HCT116 (cell line): ENCODE measurements around the gene TRDN. TPM values are rescaled to one million over a fixed set of nuclear protein-coding genes. Genes with fewer than 3 reads are reported as not detected.

Experiments used
- ATAC-seq: fragments of 200-7000 bp; cut with Tn5 transposase; 2 replicates; pipeline ENCODE4 v1.9.1; 2020; ENCODE audit warnings: mild to moderate bottlenecking, moderate library complexity
- BruUV-seq: library from RNA; stranded (reverse); fragments of 400-500 nt; replicated peaks from 2 replicates; lab custom pipeline; 2021; lab: Mats Ljungman, UMichigan
- CTCF ChIA-PET: fragments of 300-600 bp; sonication (Branson Sonifier 250); formaldehyde crosslinking; loops from one replicate; lab custom pipeline; 2021; ENCODE audit warnings: antibody characterized with exemption; lab: Charles Lee
- POLR2A ChIA-PET: fragments of 300-600, 350-600 bp; sonication (Branson Sonifier 250); formaldehyde crosslinking; loops from one replicate; lab custom pipeline; 2021; ENCODE audit warnings: antibody characterized with exemption; lab: Charles Lee
- RAD21 ChIA-PET, 2 experiments: fragments of 300-600 bp; sonication (Branson Sonifier 250); formaldehyde crosslinking; loops; one replicate each; lab custom pipeline; 2023; ENCODE audit warnings: low total read pairs in 2 of 2; ENCODE audit not compliant: uncharacterized antibody in 2 of 2, unreplicated experiment in 2 of 2, low non-redundant PET in 1 of 2; lab: Charles Lee
- DNase-seq: peaks from one replicate; pipeline ENCODE4 v3.0.0-alpha.2; 2010; ENCODE audit warnings: low read depth, low spot score
- H2AFZ ChIP-seq: fragments of 200-600 bp; shearing (Covaris generic), sonication (generic); 2 replicates; pipeline ENCODE4 v1.6.1; 2017; ENCODE audit warnings: low read depth, mixed run types, mixed read lengths, antibody characterized with exemption, low read length; ENCODE audit not compliant: poor library complexity, severe bottlenecking
- H3K27ac ChIP-seq: 2 replicates; pipeline ENCODE4 v1.5.1; 2012; ENCODE audit warnings: low read depth, low read length
- H3K27me3 ChIP-seq: fragments of 200-600 bp; sonication (generic); 2 replicates; pipeline ENCODE4 v1.6.1; 2016; ENCODE audit warnings: mixed run types, low read length, mixed read lengths; ENCODE audit not compliant: insufficient read depth
- H3K36me3 ChIP-seq, 2 experiments: fragments of 200-500 bp in 1 of 2; fragments of 200-600 bp in 1 of 2; sonication (Bioruptor generic) in 1 of 2; sonication (generic) in 1 of 2; 2 replicates each; pipeline versions ENCODE4 v1.5.1 to v1.6.1; 2014 to 2016; ENCODE audit warnings: low read length in 2 of 2, inconsistent platforms in 1 of 2, mixed read lengths in 1 of 2, mixed run types in 1 of 2; ENCODE audit not compliant: insufficient read depth in 2 of 2, control insufficient read depth in 1 of 2
- H3K4me1 ChIP-seq, 2 experiments: fragments of 200-600 bp in 1 of 2; sonication (generic) in 1 of 2; 2 replicates each; pipeline versions ENCODE4 v1.5.1 to v1.6.1; 2012 to 2017; ENCODE audit warnings: low read length in 2 of 2, inconsistent platforms in 1 of 2, mild to moderate bottlenecking in 1 of 2, mixed read lengths in 1 of 2, mixed run types in 1 of 2, moderate library complexity in 1 of 2; ENCODE audit not compliant: insufficient read depth in 2 of 2, control insufficient read depth in 1 of 2
- H3K4me2 ChIP-seq: fragments of 200-600 bp; sonication (generic); 2 replicates; pipeline ENCODE4 v1.6.1; 2017; ENCODE audit warnings: mixed run types, low read length, mixed read lengths
- H3K4me3 ChIP-seq, 2 experiments: fragments of 200-600 bp in 1 of 2; sonication (generic) in 1 of 2; replicated peaks in 1 of 2; 2 replicates each; pipeline ENCODE4 v1.5.1; 2011 to 2016; ENCODE audit warnings: low read length in 2 of 2, control low read depth in 1 of 2, low read depth in 1 of 2, mild to moderate bottlenecking in 1 of 2, mixed read lengths in 1 of 2, mixed run types in 1 of 2
- H3K79me2 ChIP-seq: fragments of 200-600 bp; sonication (generic); 2 replicates; pipeline ENCODE4 v1.6.1; 2017; ENCODE audit warnings: mild to moderate bottlenecking, mixed run types, low read length, moderate library complexity, mixed read lengths; ENCODE audit not compliant: insufficient read depth
- H3K9ac ChIP-seq: fragments of 200-600 bp; sonication (generic); 2 replicates; pipeline ENCODE4 v1.6.1; 2016; ENCODE audit warnings: low read length, mixed read lengths
- H3K9me2 ChIP-seq: fragments of 200-600 bp; sonication (generic), shearing (Covaris generic); 2 replicates; pipeline ENCODE4 v1.6.1; 2017; ENCODE audit warnings: mixed run types, mild to moderate bottlenecking, moderate library complexity; ENCODE audit not compliant: insufficient read depth
- H3K9me3 ChIP-seq, 2 experiments: fragments of 200-500 bp in 1 of 2; fragments of 200-600 bp in 1 of 2; sonication (Bioruptor generic) in 1 of 2; sonication (generic) in 1 of 2; 2 replicates each; pipeline ENCODE4 v1.6.1; 2014 to 2017; ENCODE audit warnings: low read length in 2 of 2, mixed read lengths in 2 of 2, inconsistent platforms in 1 of 2, low read depth in 1 of 2, mild to moderate bottlenecking in 1 of 2, mixed run types in 1 of 2, moderate library complexity in 1 of 2; ENCODE audit not compliant: control insufficient read depth in 1 of 2, insufficient read depth in 1 of 2
- H4K20me1 ChIP-seq: fragments of 200-600 bp; sonication (generic), shearing (Covaris generic); 2 replicates; pipeline ENCODE4 v1.6.1; 2017; ENCODE audit warnings: mixed run types, mild to moderate bottlenecking, moderate library complexity; ENCODE audit not compliant: insufficient read depth
- ATF3 ChIP-seq: IDR thresholded peaks from 2 replicates; pipeline ENCODE4 v1.6.1; 2012
- CBX3 ChIP-seq: IDR thresholded peaks from 2 replicates; pipeline ENCODE4 v1.6.1; 2012; ENCODE audit warnings: low read depth
- CEBPB ChIP-seq: IDR thresholded peaks from 2 replicates; pipeline ENCODE4 v1.6.1; 2012; ENCODE audit warnings: low read depth
- EGR1 ChIP-seq: IDR thresholded peaks from 2 replicates; pipeline ENCODE4 v1.6.1; 2012; ENCODE audit warnings: low read depth
- ELF1 ChIP-seq: IDR thresholded peaks from 2 replicates; pipeline ENCODE4 v1.6.1; 2012; ENCODE audit warnings: low read depth, borderline replicate concordance
- EZH2 ChIP-seq: fragments of 200-600 bp; sonication (generic); IDR thresholded peaks from 2 replicates; pipeline ENCODE4 v1.6.1; 2017; ENCODE audit warnings: antibody characterized with exemption, mixed run types
- JUND ChIP-seq: IDR thresholded peaks from 2 replicates; pipeline ENCODE4 v1.6.1; 2012
- POLR2AphosphoS5 ChIP-seq: IDR thresholded peaks from 2 replicates; pipeline ENCODE4 v1.6.1; 2011; ENCODE audit warnings: mild to moderate bottlenecking, low read depth, low read length, moderate library complexity
- REST ChIP-seq: IDR thresholded peaks from 2 replicates; pipeline ENCODE4 v1.6.1; 2012; ENCODE audit warnings: low read depth
- SIN3A ChIP-seq: IDR thresholded peaks from 2 replicates; pipeline ENCODE4 v1.6.1; 2012; ENCODE audit warnings: low read depth
- SP1 ChIP-seq: IDR thresholded peaks from 2 replicates; pipeline ENCODE4 v1.6.1; 2012; ENCODE audit warnings: low read depth
- ZNF274 ChIP-seq: fragments of 200-500 bp; sonication (Bioruptor generic); IDR thresholded peaks from 2 replicates; pipeline ENCODE4 v1.6.1; 2014; ENCODE audit warnings: mild to moderate bottlenecking, low read depth, low read length, inconsistent platforms
- intact Hi-C: fragments of 100-400 bp; cut with micrococcal nuclease; formaldehyde crosslinking; loops from 2 replicates; pipeline ENCODE4 v1.10.0; 2022
- total RNA-seq: library from RNA; stranded (reverse); gene quantifications from one replicate; pipeline ENCODE4 v1.2.1, GENCODE V29; 2021; ENCODE audit not compliant: unreplicated experiment

TRDN gene
- total RNA-seq, 1 experiment from 2014 or later: not detected

GRCh38 chr6:123404975-123405374 is 231.8 kb downstream of the TRDN start:
- Histone ChIP-seq H3K4me3 (no peak overlapping the region), H4K20me1 (no peaks in the 10 kb centered on the region), H3K9me2 (no peaks in the 10 kb centered on the region), H3K27me3 (no peaks in the 10 kb centered on the region; the same call in 1 of the 2 replicates), H3K4me2 (no peak overlapping the region), H3K36me3 (no peaks in the 10 kb centered on the region), H3K9me3 (no peaks in the 10 kb centered on the region), H3K4me1 (no peaks in the 10 kb centered on the region), H3K27ac (no peak overlapping the region), H3K79me2 (no peaks in the 10 kb centered on the region), H2AFZ (no peak overlapping the region), H3K9ac (no peak overlapping the region)
- no peak for DNase-seq
- intact Hi-C loops: no loop called here
- RAD21 ChIA-PET: no interaction called here
- CTCF ChIA-PET: no interaction called here
- POLR2A ChIA-PET: no interaction called here
- TF ChIP-seq SIN3A (no peak), CBX3 (no peak), EZH2 (no peak)
- no TSS peak for BruUV-seq
- ATAC-seq: no peak

GRCh38 chr6:123402052-123402451 is 234.7 kb downstream of the TRDN start:
- H3K27me3 ChIP-seq: no peaks in the 10 kb centered on the region; the same call in 1 of the 2 replicates
- ATAC-seq (no peak), DNase-seq (no peak)
- H3K4me2 ChIP-seq: no peak overlapping the region
- BruUV-seq: no TSS peak
- H3K4me1 ChIP-seq: no peaks in the 10 kb centered on the region
- H3K9me3 ChIP-seq: no peaks in the 10 kb centered on the region
- no peaks in the 10 kb centered on the region for H3K36me3 ChIP-seq
- ChIA-PET POLR2A (no interaction called here), CTCF (no interaction called here), RAD21 (no interaction called here)
- TF ChIP-seq SP1 (no peak), CEBPB (no peak), ZNF274 (no peak), EGR1 (no peak), SIN3A (no peak), JUND (no peak), ATF3 (no peak), CBX3 (no peak), POLR2AphosphoS5 (no peak), ELF1 (no peak), REST (no peak)
- no peaks in the 10 kb centered on the region for H4K20me1 ChIP-seq
- H3K79me2 ChIP-seq: no peaks in the 10 kb centered on the region
- H3K4me3 ChIP-seq: no peak overlapping the region
- intact Hi-C loops: no loop called here
- H2AFZ ChIP-seq: no peak overlapping the region
- no peaks in the 10 kb centered on the region for H3K9me2 ChIP-seq
- H3K27ac ChIP-seq: no peak overlapping the region
- H3K9ac ChIP-seq: no peak overlapping the region
